SU-DHL-6 (cell line): ENCODE results near the gene CCDC73.

Experiments used
- H2AFZ ChIP-seq: fragments of 200-600 bp; sonication (generic); 2 replicates; pipeline ENCODE4 v1.6.1; 2014; ENCODE audit warnings: low read depth, mild to moderate bottlenecking, moderate library complexity, mixed read lengths, antibody characterized with exemption, low read length; ENCODE audit not compliant: severe bottlenecking
- H3F3A ChIP-seq: fragments of 200-600 bp; shearing (Covaris generic); 2 replicates; pipeline ENCODE4 v1.6.0; 2016; ENCODE audit warnings: antibody characterized with exemption, mild to moderate bottlenecking; ENCODE audit not compliant: insufficient read depth
- H3K27ac ChIP-seq: fragments of 200-600 bp; sonication (generic); 2 replicates; pipeline ENCODE4 v1.5.1; 2016; ENCODE audit warnings: low read depth, mild to moderate bottlenecking, low read length, moderate library complexity, mixed read lengths
- H3K27me3 ChIP-seq: fragments of 200-600 bp; sonication (generic), shearing (Covaris generic); 2 replicates; pipeline ENCODE4 v1.6.0; 2014; ENCODE audit warnings: mild to moderate bottlenecking, low read length
- H3K36me3 ChIP-seq: fragments of 200-600 bp; sonication (generic); 2 replicates; pipeline ENCODE4 v1.6.1; 2014; ENCODE audit warnings: mild to moderate bottlenecking, low read length, mixed read lengths
- H3K4me2 ChIP-seq: fragments of 300-600, 200-600 bp; shearing (Covaris generic), sonication (generic); 2 replicates; pipeline ENCODE4 v1.6.0; 2014; ENCODE audit warnings: low read length, low read depth, mild to moderate bottlenecking; ENCODE audit not compliant: poor library complexity, severe bottlenecking
- H3K4me3 ChIP-seq: fragments of 200-600 bp; sonication (generic); 2 replicates; pipeline ENCODE4 v1.5.1; 2014; ENCODE audit warnings: antibody characterized with exemption, low read length, mild to moderate bottlenecking, mixed read lengths; ENCODE audit not compliant: insufficient read depth, poor library complexity, severe bottlenecking
- H3K79me2 ChIP-seq: fragments of 200-600 bp; sonication (generic); 2 replicates; pipeline ENCODE4 v1.6.1; 2014; ENCODE audit warnings: mild to moderate bottlenecking, low read length, moderate library complexity; ENCODE audit not compliant: insufficient read depth
- H3K9ac ChIP-seq: fragments of 200-600 bp; sonication (generic); 2 replicates; pipeline ENCODE4 v1.7.0; 2014; ENCODE audit warnings: mild to moderate bottlenecking, low read length
- H3K9me2 ChIP-seq: fragments of 200-600 bp; sonication (generic); replicated peaks from 2 replicates; pipeline ENCODE4 v1.6.1; 2014; ENCODE audit warnings: low read length; ENCODE audit not compliant: insufficient read depth
- H3K9me3 ChIP-seq: fragments of 200-600 bp; sonication (generic); 2 replicates; pipeline ENCODE4 v1.6.1; 2014; ENCODE audit warnings: low read length, mixed read lengths; ENCODE audit not compliant: insufficient read depth
- H4K20me1 ChIP-seq: fragments of 200-600 bp; sonication (generic); 2 replicates; pipeline ENCODE4 v1.6.1; 2014; ENCODE audit warnings: low read depth, mild to moderate bottlenecking, antibody characterized with exemption, low read length, moderate library complexity, mixed read lengths
- CTCF ChIP-seq: fragments of 200-600 bp; sonication (generic); IDR thresholded peaks from one replicate; pipeline ENCODE4 v1.5.1; 2017; ENCODE audit warnings: antibody characterized with exemption, mild to moderate bottlenecking, low read length, moderate library complexity; ENCODE audit not compliant: insufficient read depth, poor library complexity, severe bottlenecking
- EZH2phosphoT487 ChIP-seq: fragments of 200-600 bp; sonication (generic), shearing (Covaris generic); conservative IDR thresholded peaks from 2 replicates; pipeline ENCODE4 v1.6.1; 2018; ENCODE audit warnings: mild to moderate bottlenecking, antibody characterized with exemption, low read length, moderate library complexity, mixed read lengths

The CCDC73 gene

GRCh38 chr11:32752001-32752400 is 42.5 kb downstream of the CCDC73 start:
- no peaks in the 10 kb centered on the region for H3K9me2 ChIP-seq

DNA sequence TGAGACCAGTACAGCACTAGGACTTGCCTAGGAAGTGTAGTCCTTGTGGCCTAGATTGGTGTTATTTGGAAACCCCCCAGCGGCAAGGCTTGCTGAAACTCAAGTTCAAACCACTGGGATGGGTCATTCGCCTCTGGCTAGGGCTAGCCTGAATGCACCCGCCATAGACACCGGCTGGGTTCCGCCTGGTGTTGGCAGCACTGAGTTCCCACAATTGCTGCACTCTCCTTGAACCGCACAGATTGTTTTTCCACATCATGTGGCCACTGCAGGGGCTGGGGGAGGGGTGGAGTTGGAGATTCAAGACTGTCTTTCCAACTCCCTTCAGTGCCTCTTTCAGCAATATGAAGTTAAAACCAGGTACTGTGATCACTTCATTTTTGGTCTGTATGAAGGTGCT is 43.1 kb downstream of the CCDC73 start:
- TF ChIP-seq CTCF (no peak), EZH2phosphoT487 (no peak)
- H4K20me1 ChIP-seq, result no peaks in the 10 kb centered on the region
- no peak overlapping the region for H3K4me3 ChIP-seq
- H3K27ac ChIP-seq, result no peak overlapping the region
- no peak overlapping the region for H3K4me2 ChIP-seq
- H3K79me2 ChIP-seq, result no peaks in the 10 kb centered on the region
- H3F3A ChIP-seq, result no peaks in the 10 kb centered on the region
- no peaks in the 10 kb centered on the region for H3K9me2 ChIP-seq
- H3K9me3 ChIP-seq, result no peaks in the 10 kb centered on the region
- H3K27me3 ChIP-seq, result no peaks in the 10 kb centered on the region
- H3K36me3 ChIP-seq, result no peaks in the 10 kb centered on the region
- no peak overlapping the region for H2AFZ ChIP-seq
- no peak overlapping the region for H3K9ac ChIP-seq

More at GRCh38 chr11:32752001-32752400, 42.5 kb downstream of the CCDC73 start:
- H2AFZ ChIP-seq, result no peak overlapping the region
- H3K9ac ChIP-seq, result no peak overlapping the region
- no peaks in the 10 kb centered on the region for H3K9me3 ChIP-seq
- no peak for TF ChIP-seq CTCF
- no peak for TF ChIP-seq EZH2phosphoT487
- H3K27ac ChIP-seq, result no peak overlapping the region
- no peaks in the 10 kb centered on the region for H3K79me2 ChIP-seq
- no peak overlapping the region for H3K4me3 ChIP-seq
- H4K20me1 ChIP-seq, result no peaks in the 10 kb centered on the region
- H3K4me2 ChIP-seq, result no peak overlapping the region
- no peaks in the 10 kb centered on the region for H3F3A ChIP-seq
- H3K36me3 ChIP-seq, result no peaks in the 10 kb centered on the region
- H3K27me3 ChIP-seq, result no peaks in the 10 kb centered on the region

GRCh38 chr11:32729976-32730375 is 64.5 kb downstream of the CCDC73 start:
- Histone ChIP-seq H3F3A (no peaks in the 10 kb centered on the region), H3K27ac (no peak overlapping the region), H3K9me2 (no peaks in the 10 kb centered on the region), H3K9ac (no peak overlapping the region), H3K36me3 (no peaks in the 10 kb centered on the region), H3K9me3 (no peaks in the 10 kb centered on the region), H3K27me3 (no peaks in the 10 kb centered on the region), H2AFZ (no peak overlapping the region), H4K20me1 (no peaks in the 10 kb centered on the region), H3K79me2 (no peaks in the 10 kb centered on the region), H3K4me2 (no peak overlapping the region), H3K4me3 (no peak overlapping the region)
- TF ChIP-seq EZH2phosphoT487, result no peak
- no peak for TF ChIP-seq CTCF
